GM18498 (cell line): ENCODE measurements around the gene HPS4.

ENCODE experiments used
- ATAC-seq: cut with Tn5 transposase; IDR thresholded peaks from one replicate; pipeline ENCODE4 v1.9.1; 2021; ENCODE audit warnings: mild to moderate bottlenecking, moderate library complexity; ENCODE audit not compliant: unreplicated experiment

HPS4 gene

DNA sequence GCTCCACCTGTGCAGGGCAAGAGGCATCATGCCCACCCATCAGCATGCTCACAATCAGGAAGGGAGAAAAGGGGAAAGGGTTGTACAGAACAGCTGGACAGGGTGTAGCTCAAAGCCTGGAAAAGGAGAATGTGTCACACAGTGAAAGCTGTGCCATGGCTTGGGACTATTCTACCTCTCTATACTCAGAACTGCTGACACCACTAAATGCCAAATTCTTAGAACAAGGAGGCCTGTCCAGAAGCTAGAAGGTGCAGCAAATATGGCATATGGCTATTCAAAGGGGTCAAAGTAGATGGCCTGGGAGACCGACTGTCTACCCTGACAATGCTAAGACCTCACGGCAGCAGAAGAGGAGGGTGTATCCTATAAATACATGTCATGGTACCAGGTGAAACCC, 12.8 kb downstream of the HPS4 start:
- ATAC-seq, result no peak

DNA sequence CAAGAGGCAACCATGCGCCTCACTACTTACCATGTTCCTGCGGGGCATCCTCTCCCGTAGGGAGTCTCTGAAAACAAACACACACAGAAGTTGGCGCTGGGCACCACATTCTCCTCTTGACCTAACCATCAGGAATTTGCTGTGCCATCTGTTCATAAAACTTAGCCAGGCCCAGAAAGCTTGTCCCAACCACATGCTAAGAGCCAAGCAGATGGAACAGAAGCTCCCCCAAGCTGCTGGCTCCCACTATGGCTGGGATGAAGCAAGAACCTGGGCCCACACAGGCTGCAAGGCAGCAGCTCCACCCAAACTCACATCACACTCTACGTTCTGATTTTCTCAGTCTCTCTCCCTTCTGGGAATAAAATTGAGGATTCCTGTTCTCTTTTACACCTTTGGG, 17.4 kb downstream of the HPS4 start:
- no peak for ATAC-seq

DNA sequence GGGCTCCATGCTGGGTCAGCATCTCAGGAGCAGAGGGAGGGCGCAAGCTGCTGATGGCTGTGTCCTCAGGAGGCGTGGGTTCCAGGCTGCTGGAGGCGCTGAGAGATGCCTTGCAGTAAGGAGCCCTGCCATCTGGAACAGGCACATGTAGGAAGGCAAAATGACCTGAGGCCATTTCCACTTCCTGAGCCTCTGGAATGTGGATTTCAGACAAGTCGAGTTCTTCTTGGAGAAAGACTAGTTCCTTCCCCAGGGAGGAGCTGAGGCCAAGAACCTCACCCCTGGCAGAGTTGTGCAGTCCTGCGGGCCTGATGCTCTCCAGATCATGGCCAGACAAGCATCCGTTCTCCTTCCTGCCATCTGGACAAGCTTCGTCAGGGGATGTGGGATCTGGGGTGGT, 19.3 kb downstream of the HPS4 start:
- no peak for ATAC-seq

DNA sequence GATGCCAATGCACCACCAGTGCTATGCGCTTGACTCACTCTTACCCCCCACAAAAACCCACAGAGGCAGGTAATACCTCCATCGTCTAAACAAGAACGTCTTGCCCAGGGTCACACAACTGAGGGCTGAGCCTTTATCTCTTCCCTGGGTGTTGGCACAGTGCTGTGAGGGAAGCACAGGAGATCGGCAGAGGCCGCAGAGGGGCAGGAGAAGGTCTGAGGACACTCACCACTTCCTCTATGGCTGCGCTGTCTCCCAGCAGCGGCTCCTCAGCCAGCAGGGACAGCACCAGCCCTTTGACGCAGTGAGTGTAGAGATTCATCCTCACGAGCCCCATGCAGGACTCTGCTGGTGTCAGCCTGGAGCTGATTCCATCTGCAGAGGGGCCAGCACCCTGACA, 19.9 kb downstream of the HPS4 start:
- no peak for ATAC-seq

DNA sequence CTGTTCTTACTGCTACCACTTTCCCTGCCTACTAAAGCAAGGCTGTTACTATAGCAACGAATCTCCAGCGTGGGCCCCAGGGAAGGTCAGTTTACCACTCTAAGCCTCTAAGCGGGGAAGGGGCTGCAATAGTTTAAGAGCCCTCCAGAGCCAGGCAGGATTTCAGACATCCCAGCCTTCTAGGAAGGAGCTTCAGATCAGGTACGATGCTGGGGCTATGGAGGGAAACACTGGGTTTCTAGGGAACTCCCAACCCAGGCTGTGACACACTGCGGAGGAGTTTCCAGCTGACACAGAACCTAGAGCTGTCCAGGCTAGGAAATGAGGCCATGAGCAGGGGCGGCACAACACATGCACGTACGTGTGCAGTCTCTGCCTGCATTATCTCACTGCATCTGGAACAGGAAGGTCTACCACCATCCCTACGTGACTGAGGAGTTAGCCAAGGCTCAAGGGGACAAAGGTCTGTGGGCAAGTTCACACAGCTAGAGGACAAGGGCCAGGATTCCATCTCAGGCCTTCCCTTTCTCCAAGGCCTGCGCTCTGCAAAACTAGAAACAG, 20.4 kb downstream of the HPS4 start:
- ATAC-seq, result no peak

DNA sequence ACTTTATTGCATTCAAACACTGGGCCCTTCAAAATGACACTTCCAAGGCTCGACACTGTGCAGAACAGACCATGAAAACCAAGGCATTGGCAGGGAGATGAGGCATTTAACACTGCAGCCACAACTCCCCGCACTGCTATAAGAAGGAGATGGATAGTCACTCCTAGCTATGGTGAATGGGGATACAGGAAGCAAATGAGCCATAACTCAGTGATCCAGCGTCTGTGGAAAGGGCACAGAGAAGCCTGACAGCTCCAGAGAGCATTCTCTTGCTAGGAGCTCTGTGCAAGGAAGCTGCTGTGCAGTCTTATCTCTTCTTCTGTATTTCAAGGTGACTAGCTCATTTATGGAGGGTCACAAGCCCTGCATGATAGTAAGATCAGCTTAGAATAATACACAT, 20.9 kb downstream of the HPS4 start:
- no peak for ATAC-seq

DNA sequence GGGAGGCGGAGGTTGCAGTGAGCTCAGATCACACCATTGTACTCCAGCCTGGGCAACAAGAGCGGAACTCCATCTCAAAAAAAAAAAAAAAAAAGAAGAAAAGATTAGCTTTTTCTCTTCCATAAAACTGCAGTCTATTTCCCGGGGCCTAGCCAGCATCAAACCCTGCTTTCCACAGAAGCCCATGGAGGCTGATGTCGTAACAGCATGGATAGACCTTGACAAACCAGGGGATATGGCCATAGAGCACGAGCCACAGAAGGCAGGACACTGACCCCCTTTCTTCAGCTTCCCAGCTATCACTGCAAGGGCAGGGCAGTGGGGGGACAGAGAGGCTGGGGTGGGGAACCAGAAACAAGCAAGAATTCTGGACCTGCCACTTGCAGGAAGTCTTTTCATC, 21.5 kb downstream of the HPS4 start:
- no peak for ATAC-seq

DNA sequence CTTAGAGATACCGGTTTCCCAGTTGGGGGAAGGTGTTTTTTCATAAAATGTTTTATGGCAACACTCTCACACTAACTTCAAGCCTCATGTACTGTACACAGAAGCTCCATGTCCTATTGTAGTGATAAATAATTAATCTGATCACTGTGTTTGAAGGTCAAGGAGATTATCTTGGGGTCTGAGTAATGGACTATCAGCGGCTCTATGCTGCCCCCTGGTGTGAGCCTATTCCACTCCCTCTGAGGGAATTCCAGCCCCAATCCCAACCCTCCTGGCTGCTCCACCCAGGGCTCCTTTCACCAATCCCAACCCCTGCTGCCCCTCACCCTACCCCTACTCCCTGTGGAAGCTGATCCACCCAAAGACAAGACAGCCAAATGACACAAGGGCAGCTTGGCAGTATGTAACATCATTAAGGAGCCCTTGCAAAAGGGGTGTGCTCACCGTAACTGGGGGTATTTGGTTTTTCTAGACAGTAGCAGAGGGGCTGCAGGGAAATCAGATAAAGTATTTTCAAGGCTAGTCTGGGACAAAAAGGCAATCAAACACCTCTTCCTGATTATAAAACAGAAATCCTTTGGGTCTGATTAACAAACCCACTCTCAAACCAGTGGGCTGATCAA, 22.3 kb downstream of the HPS4 start:
- ATAC-seq, result no peak

DNA sequence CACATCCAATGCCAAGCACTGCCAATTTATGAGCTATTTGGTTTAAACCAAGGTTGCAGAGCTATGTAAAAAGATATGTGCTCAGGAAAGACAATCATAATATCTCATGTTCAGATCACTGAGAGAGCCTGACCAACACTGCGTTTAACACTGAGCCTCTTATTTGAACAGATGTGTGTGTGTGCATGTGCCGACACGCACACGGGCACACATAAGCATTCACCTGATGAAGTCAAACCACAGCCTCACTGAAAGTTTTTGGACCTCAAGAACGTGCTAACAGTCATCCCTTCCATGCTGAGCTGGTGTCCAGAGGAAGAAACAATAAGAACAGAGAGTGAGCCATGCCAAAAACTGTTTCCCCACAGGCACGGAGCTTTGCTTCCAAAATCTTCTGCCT, 23.4 kb downstream of the HPS4 start:
- ATAC-seq, result no peak

DNA sequence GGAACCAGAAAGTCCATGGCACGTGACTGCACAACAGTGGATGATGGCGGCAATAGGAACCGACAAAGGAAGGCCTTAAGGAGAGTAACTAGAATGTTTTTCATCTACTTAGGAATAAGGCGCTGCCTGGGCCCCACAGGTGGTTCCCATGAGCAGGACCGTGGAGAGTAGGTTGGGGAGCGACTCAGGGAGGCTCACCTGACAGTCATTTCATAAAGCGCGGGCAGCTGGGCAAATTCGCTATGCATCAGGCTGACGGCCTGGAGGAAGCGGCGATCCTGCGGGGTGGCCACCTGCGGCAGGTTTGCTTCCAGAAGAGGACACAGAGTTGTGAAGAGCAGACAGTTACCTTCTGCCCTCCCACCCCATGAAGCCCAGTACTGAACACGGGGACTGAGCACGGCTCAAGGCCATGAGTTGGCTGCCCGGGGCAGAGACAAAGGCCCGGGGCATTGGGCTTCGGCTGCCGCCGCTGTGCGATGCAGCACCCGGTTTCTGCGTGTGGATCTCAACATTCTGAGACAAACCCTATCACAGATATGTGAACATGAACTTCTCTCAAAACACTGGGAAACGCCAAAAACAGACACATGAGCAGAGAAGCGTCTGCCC, 25.8 kb downstream of the HPS4 start:
- ATAC-seq, result no peak

DNA sequence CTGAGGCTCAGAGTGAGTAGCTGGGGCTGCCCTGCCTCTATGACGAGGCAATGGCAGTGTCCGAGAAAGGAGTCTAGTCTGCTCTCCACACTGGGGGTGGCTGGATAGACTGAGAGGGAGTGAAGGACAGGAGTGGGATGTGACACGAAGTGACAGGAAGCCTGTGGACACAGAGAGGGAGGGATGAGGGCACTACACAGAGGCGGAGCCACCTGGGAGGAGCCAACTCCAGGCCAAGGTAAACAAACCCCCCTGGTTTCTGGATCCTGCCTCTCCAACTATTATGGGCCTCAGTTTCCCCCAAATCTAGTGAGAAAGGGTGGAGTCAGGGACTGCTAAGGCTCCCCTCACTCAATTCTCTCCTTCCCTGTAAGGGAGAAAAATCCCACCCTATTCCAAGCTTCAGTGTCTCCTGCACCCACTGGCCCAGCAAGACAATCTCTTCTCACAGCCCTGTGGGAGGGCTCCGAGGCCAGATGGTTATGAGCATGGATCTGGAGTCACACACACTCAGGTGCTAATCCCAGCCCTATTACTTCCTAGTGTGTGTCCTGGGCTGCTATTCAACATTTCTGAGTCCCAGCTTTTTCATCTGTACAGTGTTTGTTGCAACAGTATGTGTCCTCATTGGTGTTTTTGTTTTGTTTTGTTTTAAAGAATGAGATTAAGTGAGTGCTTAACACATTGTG, 29.6 kb downstream of the HPS4 start:
- no peak for ATAC-seq

DNA sequence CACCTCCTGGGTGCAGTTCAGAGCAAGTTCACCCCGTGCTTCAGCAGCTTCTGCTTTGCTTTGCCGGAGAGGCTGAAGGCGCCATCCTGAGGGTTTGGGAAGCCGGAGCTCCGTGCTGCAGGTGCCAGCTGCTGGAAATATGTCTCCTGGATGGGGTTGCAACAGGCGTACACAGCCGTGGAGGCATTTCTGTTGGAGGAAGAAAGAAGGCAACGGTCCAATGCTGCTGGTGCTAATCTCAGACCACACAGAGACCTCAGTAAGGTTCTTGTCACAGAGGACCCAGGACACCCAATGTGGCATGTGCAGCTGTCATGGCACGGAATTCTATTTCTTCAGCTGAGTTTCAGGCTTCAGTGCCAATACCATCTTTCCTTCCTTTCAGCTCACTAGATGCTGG, 30.4 kb downstream of the HPS4 start:
- no peak for ATAC-seq

DNA sequence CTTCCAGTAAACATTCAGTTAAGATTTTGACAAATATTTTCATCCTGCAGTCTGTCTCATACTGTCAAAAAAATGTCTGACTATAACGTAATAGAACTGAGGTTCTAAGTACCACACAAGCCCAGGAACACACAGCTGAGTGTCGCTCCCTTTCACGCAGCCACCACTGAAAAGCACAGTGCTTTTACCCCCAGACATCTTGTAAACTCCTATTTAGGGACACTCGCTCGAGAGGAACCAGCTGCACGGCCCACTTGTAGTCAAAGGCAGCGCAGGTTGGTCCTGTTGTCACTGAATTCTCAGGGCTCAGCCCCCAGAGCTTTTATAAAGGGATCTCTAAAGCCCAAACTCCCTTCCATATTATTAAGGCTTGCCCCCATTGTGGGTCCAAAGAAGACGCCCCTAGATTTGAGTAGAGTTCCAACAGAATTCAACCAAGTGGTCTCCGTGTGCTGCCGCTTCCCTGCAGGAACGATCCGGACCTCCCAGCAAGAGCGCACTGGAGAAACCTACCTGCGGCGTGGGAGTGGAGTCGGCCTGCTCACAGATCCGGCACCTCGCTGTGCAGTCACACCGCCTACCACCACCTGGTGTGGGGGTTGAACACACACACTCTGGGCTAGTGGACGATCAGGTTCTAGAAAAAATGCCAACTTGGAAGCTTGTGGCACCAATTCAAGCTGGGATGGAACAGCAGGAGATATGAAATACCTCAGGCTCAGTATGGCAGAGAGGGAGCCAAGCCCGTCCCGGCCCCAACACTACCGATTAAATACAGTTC, 31.2 kb downstream of the HPS4 start:
- ATAC-seq, result no peak

DNA sequence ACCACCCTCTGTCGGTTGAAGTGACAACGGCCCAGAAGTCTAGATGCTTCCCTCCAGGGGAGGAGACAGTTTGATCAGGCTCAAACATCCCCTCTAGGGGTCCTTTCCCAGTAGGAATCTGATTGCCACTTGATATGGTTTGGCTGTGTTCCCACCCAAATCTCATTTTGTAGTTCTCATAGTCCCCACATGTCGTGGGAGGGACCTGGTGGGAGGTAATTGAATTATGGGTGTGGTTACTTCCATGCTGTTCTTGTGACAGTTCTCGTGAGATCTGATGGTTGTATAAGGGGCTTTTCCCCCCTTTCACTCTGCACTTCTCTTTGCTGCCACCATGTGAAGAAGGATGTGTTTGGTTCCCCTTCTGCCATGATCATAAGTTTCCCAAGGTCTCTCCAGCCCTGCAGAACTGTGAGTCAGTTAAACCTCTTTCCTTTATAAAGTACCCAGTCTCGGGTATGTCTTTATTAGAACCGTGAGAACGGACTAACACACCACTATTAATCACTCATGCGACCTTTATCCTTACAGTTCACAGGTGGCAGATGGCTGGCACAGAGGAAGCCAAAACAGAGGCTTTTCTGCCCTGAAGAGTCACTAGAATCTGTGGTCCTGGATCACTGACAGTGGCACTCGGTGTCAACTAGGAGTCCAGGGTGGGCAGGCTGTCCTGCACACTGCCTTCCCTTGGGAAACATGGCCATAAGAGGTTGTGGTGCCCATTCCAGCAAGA, 33.0 kb downstream of the HPS4 start:
- no peak for ATAC-seq

DNA sequence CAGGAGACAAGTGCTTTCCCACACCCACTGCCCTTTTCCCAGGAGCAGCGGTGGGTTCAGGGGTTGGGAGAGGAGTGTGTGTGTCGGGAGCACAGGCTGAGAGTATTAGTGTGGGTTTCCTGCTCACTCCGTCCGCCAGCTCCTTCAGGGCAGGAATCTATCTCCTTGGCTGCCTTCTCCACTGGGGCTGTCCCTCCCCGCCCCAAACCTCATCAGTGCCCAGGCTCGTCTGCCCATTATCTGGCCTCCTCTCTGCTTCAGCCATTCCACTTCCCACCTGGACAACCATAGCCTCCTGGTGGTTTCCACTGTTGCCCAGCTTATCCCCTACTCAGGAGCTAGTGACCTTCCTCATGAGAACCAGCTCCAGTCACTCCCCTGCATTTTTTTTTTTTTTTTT, 34.6 kb downstream of the HPS4 start:
- ATAC-seq, result no peak

DNA sequence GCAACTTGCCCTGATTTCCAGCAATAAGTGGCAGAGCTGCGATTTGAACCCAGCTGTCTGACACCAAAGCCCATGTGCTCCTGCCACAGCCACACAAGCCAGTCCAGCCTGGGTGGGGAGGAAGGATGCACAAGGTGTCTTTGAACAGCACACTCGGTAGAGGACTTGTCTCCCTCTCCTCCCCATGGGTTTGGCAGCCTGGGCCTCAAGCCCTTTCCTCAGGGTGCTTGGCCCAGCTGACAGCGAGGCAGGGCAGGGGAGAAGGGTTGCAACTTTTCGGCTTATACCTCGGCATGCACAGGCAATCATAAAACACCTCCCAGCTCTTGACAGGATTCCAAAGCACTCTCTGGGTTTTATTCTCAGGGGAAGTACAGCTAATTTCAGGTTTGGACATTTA, 35.2 kb downstream of the HPS4 start:
- no peak for ATAC-seq

DNA sequence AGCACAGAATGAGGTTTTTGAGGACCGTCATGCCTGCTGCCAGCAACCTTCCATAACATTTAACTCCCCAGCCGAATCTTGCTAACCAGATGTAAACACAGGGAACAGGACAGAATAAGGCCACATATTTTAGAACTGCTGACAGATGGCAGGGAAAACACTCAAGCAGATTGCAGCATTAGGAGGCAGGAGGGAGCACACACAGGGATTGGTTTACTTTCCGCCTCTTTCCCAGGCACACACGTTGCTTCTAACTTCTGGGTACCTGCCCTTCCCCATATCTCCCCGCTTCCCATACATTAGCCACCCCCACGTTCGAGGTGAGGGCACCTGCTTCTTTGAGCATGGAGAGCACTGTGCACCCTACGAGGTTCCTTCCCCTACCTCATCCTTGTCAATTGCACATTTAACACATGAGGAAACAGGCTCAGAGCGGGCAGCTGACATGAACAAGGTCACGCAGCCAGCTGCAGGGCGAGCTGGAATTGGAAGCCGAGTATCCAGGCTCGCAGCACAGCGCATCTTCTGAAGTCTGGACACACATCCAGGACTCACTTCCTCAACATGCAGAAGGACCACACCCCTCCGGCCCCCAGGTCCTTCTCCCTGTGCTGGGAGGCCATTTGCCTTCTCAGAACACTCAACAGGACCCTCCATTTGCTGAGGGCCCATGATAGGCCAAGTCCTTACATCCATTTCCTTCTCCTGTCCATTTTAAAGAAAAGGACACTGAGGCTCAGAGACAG, 35.8 kb downstream of the HPS4 start:
- ATAC-seq, result no peak

DNA sequence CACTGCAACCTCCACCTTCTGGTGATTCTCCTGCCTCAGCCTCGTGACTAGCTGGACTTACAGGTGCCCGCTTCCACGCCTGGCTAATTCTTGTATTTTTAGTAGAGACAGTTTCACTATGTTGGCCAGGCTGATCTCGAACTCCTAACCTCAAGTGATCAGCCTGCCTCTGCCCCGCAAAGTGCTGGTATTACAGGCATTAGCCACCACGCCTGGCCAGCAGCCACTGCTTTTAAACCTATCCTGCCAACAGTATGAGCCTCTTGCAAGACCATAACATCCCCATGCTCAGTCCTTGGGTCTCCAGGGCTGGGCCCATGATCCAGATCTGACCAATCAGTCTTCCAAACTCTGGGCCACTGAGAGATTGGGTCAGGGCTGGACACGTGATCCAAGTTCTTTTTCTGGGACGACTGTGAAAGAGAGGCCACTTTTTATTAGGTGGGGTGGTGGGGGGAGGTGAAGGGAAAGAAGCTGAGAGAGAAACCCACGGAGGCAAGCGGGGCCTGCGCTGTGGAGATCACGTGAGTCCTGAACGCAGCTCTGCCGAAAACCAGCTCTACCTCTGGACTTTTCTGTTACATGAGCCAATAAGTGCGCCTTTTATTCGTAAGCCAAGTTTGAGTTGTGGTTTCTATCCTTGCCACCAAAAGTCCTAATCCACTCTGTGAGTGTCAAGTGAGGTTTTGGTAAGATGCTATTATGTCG, 36.6 kb downstream of the HPS4 start:
- ATAC-seq, result no peak

DNA sequence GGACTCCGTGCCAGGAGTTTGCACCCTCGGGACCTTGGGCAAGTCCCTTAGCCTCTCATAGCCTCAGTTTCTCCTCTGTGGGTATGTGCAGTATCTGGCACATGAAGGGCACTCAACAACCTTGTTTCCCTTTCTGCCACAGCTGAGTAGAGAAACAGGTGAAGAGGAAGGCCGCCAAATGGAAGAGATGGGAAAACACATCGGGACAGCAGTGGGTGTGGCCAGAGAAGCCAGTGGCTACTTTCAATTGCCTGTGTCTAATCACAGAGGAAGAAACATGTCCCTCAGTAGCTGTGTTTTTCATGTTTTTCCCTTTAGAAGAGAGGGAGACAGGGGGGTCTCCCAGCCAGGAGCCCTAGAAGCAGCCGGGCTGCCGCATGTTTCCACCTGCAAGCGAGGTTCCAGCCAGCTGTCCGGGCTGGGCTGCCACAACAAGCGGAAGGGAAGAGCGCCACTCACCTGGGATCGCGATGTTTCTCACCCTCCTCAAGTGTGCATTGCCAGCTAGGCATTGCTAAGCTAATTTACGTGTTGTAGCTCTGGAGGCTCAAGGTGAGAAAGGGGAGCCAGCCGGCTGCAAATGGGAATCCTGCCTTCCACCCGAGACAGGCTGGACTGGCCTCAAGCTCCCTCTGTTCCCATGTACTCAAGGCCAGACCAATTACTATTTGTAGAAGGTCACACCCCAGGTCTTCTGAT, 37.9 kb downstream of the HPS4 start:
- no peak for ATAC-seq
